ENCODE results near the gene SDCBP2.

Gene SDCBP2

DNA sequence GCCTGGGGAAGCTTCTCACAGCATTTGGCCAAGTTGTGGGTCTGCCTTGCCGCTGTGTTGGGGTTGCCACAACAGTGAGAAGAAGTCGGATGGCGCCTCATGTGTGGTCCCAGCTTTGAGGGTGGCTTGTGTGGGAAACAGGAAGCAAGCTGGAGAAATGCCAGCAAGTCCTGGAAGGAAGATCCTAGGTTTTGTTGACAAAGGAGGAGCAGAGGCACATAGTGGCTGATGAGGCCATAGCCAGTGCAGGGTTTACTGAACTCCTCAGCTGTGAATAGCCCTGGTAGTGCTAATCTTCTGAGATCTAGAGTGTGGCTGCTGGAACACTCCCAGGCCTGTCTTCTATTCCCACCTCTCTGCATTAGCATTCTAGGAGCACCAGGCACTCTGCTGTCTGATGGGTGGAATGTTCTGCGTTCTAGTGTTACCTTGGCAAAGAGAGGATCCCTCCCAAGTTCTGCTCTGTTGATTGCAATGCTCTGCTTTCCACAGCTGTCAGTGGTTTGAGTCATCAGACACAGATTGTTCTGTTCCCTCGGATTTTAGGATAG is 37.7 kb downstream of the SDCBP2 start:
- no peak for TF ChIP-seq EGR1 (IDR thresholded peaks at IDR 0.05)
- no peak for TF ChIP-seq ZBTB7A (IDR thresholded peaks at IDR 0.05; ENCODE audit: low read depth)
- no peak for TF ChIP-seq MAX (IDR thresholded peaks at IDR 0.05)
- TF ChIP-seq TAF1 (IDR thresholded peaks at IDR 0.05; ENCODE audit: low read depth): no peak

- TF ChIP-seq, protein P1, sequence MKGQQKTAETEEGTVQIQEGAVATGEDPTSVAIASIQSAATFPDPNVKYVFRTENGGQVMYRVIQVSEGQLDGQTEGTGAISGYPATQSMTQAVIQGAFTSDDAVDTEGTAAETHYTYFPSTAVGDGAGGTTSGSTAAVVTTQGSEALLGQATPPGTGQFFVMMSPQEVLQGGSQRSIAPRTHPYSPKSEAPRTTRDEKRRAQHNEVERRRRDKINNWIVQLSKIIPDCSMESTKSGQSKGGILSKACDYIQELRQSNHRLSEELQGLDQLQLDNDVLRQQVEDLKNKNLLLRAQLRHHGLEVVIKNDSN (IDR thresholded peaks at IDR 0.05): no peak
- TF ChIP-seq TCF12 (IDR thresholded peaks at IDR 0.05; ENCODE audit: low read depth) (no peak), EGR1 (IDR thresholded peaks at IDR 0.05) (no peak), FOXM1 (IDR thresholded peaks at IDR 0.05; ENCODE audit: borderline replicate concordance, low read depth) (no peak), CEBPB (IDR thresholded peaks at IDR 0.05) (no peak), NFIC (IDR thresholded peaks at IDR 0.05) (no peak), MAX (IDR thresholded peaks at IDR 0.05) (no peak), YY1 (IDR thresholded peaks at IDR 0.05; ENCODE audit: low read depth) (no peak), RAD21 (IDR thresholded peaks at IDR 0.05; ENCODE audit: low read depth) (no peak), TAF1 (IDR thresholded peaks at IDR 0.05; ENCODE audit: low read depth) (no peak), EP300 (IDR thresholded peaks at IDR 0.05; ENCODE audit: borderline replicate concordance) (no peak), ZBTB7A (IDR thresholded peaks at IDR 0.05; ENCODE audit: low read depth) (no peak), TEAD4 (IDR thresholded peaks at IDR 0.05) (no peak), CREB1 (IDR thresholded peaks at IDR 0.05; ENCODE audit: low read depth) (no peak)
- TF ChIP-seq, protein P2, sequence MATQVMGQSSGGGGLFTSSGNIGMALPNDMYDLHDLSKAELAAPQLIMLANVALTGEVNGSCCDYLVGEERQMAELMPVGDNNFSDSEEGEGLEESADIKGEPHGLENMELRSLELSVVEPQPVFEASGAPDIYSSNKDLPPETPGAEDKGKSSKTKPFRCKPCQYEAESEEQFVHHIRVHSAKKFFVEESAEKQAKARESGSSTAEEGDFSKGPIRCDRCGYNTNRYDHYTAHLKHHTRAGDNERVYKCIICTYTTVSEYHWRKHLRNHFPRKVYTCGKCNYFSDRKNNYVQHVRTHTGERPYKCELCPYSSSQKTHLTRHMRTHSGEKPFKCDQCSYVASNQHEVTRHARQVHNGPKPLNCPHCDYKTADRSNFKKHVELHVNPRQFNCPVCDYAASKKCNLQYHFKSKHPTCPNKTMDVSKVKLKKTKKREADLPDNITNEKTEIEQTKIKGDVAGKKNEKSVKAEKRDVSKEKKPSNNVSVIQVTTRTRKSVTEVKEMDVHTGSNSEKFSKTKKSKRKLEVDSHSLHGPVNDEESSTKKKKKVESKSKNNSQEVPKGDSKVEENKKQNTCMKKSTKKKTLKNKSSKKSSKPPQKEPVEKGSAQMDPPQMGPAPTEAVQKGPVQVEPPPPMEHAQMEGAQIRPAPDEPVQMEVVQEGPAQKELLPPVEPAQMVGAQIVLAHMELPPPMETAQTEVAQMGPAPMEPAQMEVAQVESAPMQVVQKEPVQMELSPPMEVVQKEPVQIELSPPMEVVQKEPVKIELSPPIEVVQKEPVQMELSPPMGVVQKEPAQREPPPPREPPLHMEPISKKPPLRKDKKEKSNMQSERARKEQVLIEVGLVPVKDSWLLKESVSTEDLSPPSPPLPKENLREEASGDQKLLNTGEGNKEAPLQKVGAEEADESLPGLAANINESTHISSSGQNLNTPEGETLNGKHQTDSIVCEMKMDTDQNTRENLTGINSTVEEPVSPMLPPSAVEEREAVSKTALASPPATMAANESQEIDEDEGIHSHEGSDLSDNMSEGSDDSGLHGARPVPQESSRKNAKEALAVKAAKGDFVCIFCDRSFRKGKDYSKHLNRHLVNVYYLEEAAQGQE (IDR thresholded peaks at IDR 0.05; ENCODE audit: low read depth): no peak
Observed at GRCh38 chr20:1287787-1288569, 41.0 kb downstream of the SDCBP2 start.

- TF ChIP-seq ZBTB7A (IDR thresholded peaks at IDR 0.05; ENCODE audit: low read depth) (no peak), NFIC (IDR thresholded peaks at IDR 0.05) (no peak), YY1 (IDR thresholded peaks at IDR 0.05; ENCODE audit: low read depth) (no peak), EP300 (IDR thresholded peaks at IDR 0.05; ENCODE audit: borderline replicate concordance) (no peak), TEAD4 (IDR thresholded peaks at IDR 0.05) (no peak)
Observed at GRCh38 chr20:1287306-1287705, 41.6 kb downstream of the SDCBP2 start.

- TF ChIP-seq FOXM1 (IDR thresholded peaks at IDR 0.05; ENCODE audit: borderline replicate concordance, low read depth) (no peak), ZBTB7A (IDR thresholded peaks at IDR 0.05; ENCODE audit: low read depth) (no peak), NFIC (IDR thresholded peaks at IDR 0.05) (no peak), MAX (IDR thresholded peaks at IDR 0.05) (no peak), EP300 (IDR thresholded peaks at IDR 0.05; ENCODE audit: borderline replicate concordance) (no peak), CEBPB (IDR thresholded peaks at IDR 0.05) (no peak), RAD21 (IDR thresholded peaks at IDR 0.05; ENCODE audit: low read depth) (no peak), TCF12 (IDR thresholded peaks at IDR 0.05; ENCODE audit: low read depth) (no peak), YY1 (IDR thresholded peaks at IDR 0.05; ENCODE audit: low read depth) (no peak), TAF1 (IDR thresholded peaks at IDR 0.05; ENCODE audit: low read depth) (no peak), CREB1 (IDR thresholded peaks at IDR 0.05; ENCODE audit: low read depth) (no peak), TEAD4 (IDR thresholded peaks at IDR 0.05) (no peak), EGR1 (IDR thresholded peaks at IDR 0.05) (no peak)
- TF ChIP-seq, protein P2 (IDR thresholded peaks at IDR 0.05; ENCODE audit: low read depth): no peak
- TF ChIP-seq, protein P1 (IDR thresholded peaks at IDR 0.05): no peak
Observed at GRCh38 chr20:1286267-1287024, 42.5 kb downstream of the SDCBP2 start.
